Stimulated activated CD4-positive, alpha-beta T cell treated with anti-CD3 and anti-CD28 coated beads, Interleukin-15, amount 100 ng/mL, for 24 hours (primary cell): Measurements from ENCODE around the gene INTS7.
"Not testable (repeated sequence)": the region's sequence is repeated elsewhere in the genome, so short reads cannot be mapped to it uniquely, and the experiment has no call there.

ENCODE experiments used
- DNase-seq: peaks from one replicate; pipeline ENCODE4 v3.0.0-alpha.2; 2020

The INTS7 gene

GRCh38 chr1:211932231-211932932 lies 103.0 kb downstream of the INTS7 start:
- no peak for DNase-seq

DNA sequence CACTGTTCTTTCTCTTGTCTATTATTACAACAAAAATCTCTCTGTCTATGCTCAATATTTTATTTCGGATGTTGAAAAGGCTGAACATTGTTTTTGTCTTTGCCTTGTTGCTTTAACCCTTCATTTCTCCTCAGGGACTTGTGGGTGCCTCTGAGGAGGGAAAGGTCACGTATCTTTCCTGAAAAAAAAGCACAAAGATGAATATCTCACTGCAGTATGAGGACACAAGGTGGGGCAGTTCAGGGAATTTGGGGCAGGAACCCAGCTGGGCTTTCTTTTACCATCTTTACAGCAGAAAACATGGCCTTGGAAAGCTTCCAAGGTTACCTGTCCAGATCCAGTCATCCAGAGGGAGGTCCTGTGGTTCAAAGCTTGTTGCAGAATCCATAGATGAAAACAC lies 105.7 kb downstream of the INTS7 start:
- DNase-seq: no peak

DNA sequence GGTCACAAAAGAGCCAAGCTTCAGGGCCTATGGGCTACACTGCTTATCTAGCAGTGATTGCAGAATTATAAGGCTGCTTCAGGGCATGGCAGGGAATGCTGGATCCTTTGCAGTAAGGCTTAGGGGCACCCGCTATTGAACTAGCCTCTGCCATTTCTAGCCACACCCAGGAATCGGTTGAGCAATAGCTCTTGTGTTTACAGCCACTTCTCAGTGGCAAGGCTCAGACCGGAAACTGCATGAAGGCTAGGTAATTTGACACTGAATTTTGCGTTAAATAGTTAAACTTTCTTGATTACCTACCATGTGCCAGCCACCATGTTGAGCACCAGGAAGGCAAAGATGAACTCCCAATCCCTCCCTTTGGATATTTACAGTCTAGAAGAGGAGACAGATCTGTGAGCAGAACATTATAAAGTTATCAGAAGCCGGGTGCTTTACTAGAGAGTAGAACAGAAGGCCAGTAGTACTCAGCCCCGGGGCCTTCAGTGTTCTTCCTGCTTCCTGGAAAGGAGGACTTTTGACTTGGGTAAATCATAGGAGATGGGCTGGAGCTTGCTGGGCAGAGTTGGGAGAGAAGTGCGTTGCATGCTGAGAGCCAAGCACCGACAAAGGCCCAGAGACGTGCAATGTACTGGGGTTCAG lies 106.2 kb downstream of the INTS7 start:
- DNase-seq: no peak

GRCh38 chr1:211928290-211928801 lies 107.0 kb downstream of the INTS7 start:
- DNase-seq: no peak

DNA sequence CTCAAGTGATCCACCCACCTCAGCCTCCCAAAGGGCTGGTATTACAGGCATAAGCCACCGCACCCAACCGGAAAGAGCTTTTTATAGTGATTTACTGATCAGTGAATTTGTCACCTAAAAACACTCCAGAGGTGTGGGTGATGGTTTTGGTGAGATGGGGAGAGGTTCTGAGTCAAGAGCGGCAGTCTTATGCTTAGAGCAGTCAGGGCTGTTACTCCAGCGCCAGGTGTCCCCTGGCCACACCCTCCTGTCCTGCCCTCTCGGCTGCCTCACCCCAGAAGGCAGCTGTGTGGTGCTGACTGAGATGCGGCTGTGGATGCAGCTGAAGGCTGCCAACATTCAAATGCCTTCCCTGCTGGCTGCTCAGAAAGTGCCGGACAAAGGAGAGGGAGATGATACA lies 110.3 kb downstream of the INTS7 start:
- no peak for DNase-seq

- no peak for DNase-seq
Observed at GRCh38 chr1:211924256-211924655, 111.1 kb downstream of the INTS7 start.

- no peak for DNase-seq
Observed at GRCh38 chr1:211923095-211923494, 112.3 kb downstream of the INTS7 start.

DNA sequence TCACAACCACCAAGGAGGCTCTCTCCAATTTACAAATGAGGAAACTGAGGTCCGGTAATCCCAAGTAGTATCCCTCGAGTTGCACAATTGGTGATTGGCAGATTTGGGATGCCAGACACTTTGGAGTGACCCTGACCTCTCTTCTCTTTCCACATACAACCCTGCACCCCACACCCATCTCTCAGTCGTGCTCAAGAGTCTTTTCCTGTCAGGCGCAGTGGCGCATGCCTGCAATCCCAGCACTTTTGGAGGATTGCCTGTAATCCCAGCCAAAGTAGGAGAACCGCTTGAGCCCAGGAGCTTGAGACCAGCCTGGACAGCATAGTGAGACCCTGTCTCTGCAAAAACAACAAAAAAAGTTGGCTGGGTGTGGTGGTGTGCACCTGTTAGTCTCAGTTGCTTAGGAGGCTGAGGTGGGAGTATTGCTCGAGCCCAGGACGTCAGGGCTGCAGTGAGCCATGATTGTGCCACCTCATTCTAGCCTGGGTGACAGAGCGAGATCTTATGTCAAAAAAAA lies 113.7 kb downstream of the INTS7 start:
- DNase-seq: no peak

- DNase-seq: no peak
Observed at GRCh38 chr1:211920602-211921226, 114.6 kb downstream of the INTS7 start.

- no peak for DNase-seq
Observed at GRCh38 chr1:211920141-211920572, 115.2 kb downstream of the INTS7 start.

- no peak for DNase-seq
Observed at GRCh38 chr1:211918843-211919414, 116.4 kb downstream of the INTS7 start.

- DNase-seq: not testable (repeated sequence)
Observed at GRCh38 chr1:211916458-211916857, 118.9 kb downstream of the INTS7 start.

- no peak for DNase-seq
Observed at GRCh38 chr1:211915924-211916323, 119.4 kb downstream of the INTS7 start.

DNA sequence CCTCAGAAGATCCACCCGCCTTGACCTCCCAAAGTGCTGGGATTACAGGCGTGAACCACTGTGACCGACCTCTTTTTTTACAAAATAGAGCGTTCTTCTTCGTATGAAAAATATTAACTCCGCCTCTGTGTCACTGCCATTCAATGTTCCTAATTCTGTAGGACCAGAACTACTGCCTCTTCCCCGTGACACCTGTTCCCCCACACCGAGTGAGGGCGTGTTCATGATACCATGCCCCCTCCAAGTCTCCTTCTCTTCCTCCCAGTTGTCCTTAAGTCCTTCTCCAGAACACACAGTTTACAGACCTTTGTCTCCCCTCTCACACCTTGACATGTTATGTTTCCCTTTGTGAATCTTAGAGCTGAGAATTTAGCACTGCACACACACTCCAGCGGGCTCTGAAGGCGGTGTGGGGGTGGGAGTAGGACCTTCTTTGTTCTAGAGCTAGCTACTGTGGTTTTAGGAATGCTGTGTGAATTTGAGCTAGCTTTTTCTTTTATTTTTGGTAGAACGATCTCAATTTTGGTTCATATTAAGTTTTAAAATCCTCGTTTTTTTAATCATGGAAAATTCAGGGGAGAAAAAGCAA lies 122.4 kb downstream of the INTS7 start:
- DNase-seq: no peak

DNA sequence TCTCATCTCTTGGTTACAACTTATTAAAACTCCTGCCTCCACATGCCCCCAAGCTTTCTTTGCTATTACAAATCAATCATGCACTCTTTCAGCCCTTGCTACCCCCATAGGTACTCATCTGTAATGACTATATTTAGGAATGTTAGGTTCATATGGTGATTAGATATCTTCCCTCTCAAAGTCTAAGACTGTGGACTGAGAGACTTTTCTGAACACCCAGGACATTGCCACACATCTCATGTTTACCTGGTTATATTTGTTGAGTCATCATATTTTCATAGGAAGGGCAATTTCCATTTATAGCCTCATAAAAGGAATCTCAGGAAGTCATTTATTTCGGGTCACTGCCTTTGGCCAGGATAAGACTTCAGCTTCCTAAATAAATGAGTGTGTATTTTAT lies 123.3 kb downstream of the INTS7 start:
- no peak for DNase-seq

DNA sequence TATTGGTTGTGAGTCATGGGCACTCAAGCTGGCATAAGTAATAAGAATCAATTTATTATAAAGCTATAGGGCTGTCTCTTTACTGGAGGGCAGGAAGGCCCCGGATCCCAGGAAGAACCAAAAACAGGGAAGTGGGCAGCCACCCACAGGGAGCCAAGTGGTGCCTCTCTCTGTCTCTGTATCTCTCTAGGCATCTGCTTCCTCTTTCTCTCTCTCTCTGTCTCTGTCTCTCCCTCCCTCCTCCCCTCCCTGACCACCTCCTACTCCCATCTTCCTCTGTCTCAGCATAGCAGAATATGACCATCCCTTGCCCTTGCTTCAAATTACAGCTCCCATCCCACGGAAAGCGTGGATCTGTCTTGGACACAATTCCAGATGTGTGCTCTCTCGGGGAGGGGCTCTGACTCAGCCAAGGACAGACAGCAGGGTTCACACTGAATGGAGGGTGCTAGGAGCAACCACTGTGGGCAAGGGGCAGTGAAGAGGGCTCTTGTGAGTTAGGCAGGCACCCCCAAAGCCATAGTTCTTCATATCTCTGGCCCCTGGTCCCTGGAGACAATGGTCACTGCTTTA lies 124.4 kb downstream of the INTS7 start:
- DNase-seq: no peak

GRCh38 chr1:211910113-211910884 lies 125.1 kb downstream of the INTS7 start:
- DNase-seq: no peak

- no peak for DNase-seq
Observed at GRCh38 chr1:211909395-211909794, 126.0 kb downstream of the INTS7 start.

DNA sequence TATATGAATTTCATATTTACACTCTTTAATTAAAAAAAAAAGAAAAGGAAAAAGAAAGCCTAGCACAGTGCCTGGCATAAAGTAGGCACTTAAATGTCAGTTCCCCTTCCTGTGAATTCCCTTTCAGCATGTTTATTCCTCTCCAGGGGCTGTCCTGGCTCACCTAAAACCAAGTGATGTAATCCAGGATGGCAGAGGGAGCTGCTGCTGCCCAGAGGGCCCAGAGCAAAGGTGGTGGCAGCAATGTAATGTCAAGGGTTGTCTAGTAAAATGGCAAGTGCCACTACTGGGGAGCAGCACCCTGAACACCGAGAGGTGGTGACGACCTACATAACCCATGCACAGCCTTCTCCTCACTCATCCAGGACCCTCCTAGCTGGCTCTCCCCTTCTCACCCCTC lies 126.4 kb downstream of the INTS7 start:
- DNase-seq: no peak

- DNase-seq: no peak
Observed at GRCh38 chr1:211908453-211908852, 126.9 kb downstream of the INTS7 start.

GRCh38 chr1:211903490-211904245 lies 131.7 kb downstream of the INTS7 start:
- DNase-seq: no peak
